Kasumi-1 (cell line): ENCODE data around the gene FBXO44.
A peak's percentile ranks its signal among the peaks of the same experiment; 100 is the strongest.
"Not testable (repeated sequence)": the region's sequence is repeated elsewhere in the genome, so short reads cannot be mapped to it uniquely, and the experiment has no call there.

Source experiments
- DNase-seq, 2 experiments: peaks; one replicate each; lab custom pipeline; 2025; lab: John Stamatoyannopoulos, UW

FBXO44 gene, protein sequence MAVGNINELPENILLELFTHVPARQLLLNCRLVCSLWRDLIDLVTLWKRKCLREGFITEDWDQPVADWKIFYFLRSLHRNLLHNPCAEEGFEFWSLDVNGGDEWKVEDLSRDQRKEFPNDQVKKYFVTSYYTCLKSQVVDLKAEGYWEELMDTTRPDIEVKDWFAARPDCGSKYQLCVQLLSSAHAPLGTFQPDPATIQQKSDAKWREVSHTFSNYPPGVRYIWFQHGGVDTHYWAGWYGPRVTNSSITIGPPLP

DNA sequence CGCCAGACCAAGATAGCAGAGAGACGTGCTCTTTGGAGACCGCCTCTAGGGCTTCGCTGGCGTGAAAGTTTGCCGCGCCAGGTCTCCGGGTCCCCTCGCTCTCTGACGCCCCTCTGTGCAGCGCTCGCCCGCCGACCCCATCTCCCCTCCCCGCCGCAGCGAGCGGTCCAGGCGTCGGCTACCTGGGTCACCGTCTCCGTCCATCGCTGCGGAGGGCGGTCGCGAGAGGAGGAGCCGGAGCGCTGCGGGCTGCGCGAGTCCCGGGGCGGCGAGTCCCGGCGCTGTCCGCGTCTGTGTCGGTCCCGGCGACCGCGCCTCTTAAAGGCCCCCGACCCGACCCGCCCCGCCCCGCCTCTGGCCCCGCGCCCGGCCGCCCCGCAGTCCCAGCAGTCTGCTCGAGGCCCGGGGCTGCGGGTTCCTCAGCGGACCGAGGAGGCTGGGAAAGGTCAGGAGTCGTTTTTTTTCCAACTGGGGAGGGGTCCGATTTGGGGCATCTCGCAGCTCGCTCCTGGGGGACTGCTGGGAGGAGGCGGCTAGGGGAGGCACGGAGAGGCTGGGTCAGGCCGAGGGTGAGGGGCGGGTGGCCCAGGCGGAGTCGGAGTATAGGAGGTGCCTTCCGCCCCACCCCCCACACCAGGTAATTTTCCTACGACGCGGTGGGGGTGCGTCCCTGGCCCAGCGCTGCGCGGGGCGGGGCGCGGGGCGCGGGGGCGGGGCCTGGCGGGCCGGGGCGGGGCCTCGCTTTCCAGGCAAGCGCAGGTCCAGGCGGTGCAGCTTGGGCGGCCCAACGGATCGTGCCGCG, at the start of gene FBXO44, which contains the start of gene FBXO2:
Gene FBXO44, plus strand, starts transcription at position 741 of the 802 bp plus-strand sequence. CDS start 959 bp downstream, outside the sequence.
Gene FBXO2, minus strand, starts transcription at position 293 of the 802 bp plus-strand sequence. Its CDS starts 89 bp downstream, at position 204.
- no peak for DNase-seq

DNA sequence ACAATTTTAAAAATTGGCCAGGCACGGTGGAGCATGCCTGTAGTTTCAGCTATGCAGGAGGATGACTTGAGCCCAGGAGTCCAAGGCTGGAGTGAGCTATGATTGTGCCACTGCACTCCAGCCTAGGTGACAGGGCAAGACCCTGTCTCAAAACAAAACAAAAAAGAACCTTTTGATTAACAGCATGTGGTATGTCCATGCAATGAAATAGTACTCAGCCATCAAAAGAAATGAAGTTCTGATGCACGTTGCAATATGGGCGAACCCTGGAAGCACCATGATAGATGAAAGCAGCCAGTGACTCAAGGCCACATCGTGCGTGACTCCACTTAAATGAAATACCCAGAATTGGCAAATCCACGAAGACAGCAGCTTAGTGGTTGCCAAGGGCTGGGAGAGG, 47.9 kb upstream of the FBXO44 start:
- DNase-seq, result no peak

DNA sequence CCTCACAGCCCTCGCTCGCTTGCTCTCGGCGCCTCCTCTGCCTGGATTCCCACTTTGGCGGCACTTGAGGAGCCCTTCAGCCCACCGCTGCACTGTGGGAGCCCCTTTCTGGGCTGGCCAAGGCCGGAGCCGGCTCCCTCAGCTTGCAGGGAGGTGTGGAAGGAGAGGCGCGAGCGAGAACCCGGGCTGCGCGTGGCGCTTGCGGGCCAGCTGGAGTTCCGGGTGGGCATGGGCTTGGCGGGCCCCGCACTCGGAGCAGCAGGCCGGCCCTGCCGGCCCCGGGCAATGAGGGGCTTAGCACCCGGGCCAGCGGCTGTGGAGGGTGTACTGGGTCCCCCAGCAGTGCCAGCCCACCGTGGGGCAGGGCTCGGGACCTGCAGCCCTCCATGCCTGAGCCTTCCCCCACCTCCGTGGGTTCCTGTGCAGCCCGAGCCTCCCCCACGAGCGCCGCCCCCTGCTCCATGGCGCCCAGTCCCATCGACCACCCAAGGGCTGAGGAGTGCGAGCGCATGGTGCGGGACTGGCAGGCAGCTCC, 46.0 kb upstream of the FBXO44 start:
- not testable (repeated sequence) for DNase-seq

DNA sequence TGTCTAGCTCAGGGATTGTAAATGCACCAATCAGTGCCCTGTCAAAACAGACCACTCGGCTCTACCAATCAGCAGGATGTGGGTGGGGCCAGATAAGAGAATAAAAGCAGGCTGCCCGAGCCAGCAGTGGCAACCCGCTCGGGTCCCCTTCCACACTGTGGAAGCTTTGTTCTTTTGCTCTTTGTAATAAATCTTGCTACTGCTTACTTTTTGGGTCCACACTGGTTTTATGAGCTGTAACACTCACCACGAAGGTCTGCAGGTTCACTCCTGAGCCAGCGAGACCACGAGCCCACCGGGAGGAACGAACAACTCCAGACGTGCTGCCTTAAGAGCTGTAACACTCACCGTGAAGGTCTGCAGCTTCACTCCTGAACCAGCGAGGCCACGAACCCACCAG, 45.3 kb upstream of the FBXO44 start:
- DNase-seq, result not testable (repeated sequence)

DNA sequence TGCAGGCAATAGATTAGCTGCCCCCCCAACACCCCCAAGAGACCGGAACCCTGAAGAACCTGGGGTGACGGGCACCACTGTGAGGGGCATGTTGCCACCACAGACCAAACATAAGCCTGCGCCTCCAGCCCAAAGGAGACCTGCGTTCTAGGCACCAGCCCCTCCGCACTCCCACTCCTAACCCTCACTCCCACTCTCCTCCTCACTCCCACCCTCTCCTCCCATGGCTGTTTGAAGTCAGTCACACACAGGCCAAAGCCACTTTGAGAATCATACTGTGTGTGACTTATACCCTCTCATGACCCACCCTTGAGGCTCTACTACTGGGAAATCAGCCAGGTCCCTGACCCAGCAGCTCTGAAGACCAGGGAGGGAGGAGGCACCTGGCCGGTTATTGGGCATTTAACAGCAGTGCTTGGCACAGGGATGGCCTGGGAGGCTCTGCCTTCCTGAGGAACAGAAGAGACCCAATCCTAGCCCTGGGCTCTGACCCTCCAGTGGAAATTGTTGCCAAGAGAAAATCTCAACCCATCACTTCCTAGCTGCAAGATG, 44.0 kb upstream of the FBXO44 start:
- no peak for DNase-seq

DNA sequence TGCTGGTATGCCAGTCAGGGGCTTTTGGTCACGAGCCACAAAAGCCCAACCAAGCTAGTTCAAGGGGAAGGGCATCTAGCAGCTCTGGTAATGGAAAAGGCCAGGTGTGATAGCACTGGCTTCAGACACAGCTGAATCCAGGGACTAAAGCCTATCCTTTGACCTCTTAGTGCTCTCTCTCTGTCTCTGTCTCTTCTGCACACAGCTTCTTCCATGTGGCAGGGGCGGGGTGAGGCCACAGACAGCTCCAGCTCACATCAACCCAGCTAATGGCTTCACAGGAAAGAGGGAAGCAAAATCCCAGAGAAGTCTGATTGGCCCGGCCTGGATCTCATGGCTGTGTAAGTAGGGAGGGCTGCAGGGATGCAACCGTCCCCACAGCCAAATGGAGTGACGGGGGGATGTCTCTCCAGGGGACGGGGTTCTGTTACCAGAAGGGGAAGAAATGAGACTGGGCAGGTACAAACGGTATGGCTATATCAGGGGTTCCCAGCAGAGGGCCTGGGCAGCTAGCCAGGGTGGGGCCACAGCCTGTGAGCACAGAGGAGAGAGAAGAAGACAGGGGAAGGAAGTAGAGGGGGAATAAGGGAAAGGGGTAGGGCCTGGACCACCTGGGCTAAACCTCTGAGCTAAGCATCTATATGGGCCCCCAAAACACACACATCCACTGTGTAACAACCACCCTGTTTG, 42.9 kb upstream of the FBXO44 start:
- no peak for DNase-seq

DNA sequence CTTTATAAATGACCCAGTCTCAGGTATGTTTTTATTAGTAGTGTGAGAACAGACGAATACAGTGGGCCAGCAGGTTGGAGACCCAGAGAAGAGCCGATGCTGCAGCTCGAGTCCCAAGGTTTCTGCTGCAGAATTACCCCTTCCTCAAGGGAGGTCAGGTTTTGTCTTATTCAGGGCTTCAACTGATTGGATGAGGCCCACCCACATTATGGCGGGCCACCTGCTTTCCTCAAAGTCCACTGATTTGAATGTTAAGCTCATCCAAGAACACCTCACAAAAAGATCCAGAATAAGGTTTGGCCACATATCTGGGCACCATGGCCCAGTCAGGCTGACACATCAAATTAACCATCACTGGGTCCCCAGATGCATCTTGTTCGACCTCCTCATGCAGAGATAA, 41.3 kb upstream of the FBXO44 start:
- no peak for DNase-seq

DNA sequence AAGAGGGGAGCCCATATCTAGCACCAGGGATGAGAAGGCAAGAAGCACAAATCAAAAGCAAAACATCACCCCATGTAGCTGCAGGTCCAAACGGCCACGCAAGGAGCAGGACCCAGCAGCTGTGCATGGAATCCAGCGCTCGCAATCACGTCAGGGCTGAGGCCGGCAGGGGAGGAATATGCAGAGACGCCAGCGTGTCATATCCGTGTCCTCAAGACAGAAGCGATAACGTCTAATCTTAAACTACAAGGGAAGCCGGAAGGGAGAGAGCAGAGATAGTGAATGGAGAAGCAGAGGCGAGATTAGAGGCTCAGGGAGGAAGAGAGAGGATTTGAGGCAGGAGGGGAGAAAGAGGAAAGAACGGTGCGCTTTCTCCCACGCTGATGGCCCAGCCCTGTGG, 39.6 kb upstream of the FBXO44 start:
- no peak for DNase-seq

DNA sequence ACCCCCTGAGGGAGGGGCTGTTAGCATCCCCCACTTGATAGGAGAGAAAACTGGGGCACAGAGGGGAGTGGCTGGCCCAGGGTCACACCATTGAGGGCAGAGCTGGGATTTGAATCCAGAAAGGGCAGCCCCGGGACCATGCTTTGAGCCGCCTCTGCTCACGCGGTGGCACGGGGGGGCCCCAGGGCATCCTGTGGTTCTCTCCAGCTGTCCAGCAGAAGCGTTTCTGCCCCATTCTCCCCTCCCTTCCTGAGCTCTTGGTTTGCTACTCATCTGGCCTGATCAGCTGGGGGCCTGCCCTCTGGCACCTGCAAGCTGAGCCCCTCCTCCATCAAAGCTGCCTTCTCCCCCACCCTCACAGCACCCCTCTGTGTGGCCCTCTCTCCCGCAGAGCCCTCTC, 37.9 kb upstream of the FBXO44 start:
- no peak for DNase-seq

DNA sequence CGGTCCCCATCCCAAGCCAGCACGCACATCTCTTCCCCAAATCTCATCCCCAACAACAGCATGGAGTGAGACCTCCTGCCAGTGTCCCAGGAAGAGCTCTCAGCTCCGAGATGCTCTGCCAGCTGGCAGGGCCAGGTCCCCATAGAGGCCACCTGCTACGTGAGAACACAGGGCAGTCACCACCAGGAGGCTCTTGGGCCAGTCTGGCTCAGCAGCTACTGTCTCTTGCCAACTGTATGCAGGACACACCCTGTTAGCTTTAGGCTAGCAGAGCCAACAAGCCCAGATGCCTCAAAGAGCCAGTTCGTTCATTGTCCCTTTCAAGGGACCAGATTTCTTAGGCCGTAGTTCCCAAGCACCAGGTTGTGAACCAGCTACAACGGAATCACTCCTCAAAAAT, 37.4 kb upstream of the FBXO44 start:
- no peak for DNase-seq

DNA sequence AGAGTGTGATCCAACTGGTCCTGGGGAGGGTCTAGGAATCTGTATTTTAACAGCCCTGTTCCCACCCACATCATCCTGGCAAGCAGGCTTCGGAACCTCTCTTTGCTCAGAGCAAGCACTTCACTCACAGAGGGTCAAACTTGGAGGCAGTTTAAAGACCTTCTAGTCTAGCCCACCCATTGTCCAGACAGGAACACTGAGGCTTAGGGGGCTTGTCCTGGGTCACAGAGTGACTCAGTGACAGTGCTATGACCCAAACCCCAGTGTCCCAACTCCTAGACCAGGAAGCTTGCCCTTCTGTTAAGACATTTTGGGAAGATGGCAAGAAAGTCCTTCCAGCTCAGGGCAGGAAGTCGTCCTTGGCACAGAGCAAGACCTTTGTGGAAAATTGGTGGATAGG, 36.9 kb upstream of the FBXO44 start:
- DNase-seq, result no peak

DNA sequence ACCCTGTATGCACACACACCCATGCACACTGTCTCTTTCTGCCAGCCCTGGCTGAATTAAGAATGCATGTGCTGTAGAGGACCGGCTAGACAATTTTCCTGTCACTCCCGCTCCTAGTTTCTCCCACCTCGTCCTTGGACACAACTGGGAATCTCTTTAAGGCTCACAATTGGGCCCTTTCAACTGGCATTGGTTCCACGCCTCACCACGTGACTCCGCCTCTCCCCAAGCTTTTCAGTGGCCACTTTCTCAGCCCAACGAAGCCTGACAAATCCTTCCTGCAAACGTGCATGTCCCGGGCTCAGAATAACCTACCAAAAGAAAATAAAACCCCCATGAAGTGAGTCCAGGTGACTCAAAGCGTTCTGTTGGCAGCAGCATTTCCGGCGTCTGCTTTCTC, 34.3 kb upstream of the FBXO44 start:
- no peak for DNase-seq

DNA sequence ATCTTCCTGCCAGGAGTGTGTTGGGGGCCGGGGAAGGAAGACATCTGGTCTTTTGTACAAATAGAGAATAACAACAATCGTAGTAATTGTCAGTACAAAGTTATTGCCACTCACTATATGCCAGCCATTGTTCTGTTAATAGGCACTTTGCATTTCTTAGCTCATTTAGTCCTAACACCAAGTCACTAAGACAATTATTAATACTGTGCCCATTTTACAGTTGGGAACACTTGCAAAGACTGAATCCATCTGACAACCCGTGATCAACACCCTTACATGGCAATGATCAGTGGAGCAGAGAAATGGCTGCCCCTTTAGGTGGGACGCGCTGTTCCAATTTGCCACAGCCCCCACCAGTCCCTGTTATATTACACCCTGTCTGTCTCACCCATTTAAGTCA, 33.8 kb upstream of the FBXO44 start:
- DNase-seq, result no peak

DNA sequence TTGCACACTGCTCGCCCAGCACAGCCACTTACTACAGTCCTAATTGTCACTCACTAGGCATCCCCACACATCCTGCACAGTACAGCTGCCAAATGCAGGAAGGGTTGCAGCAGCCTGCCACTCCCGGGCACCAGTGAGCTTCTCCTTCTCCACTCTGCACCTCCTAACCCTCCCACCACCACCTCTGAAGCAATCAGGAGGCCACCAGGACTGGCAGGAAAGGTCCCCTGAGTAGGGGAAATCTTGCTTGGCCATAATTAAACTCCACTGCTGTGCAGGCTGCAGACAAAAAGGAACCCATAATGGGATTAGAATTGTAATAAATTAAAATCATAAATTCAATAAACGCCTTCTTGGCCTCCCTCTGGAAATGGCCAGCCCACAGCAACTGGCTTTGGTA, 32.3 kb upstream of the FBXO44 start:
- DNase-seq, result peak; percentile 27 to 32

DNA sequence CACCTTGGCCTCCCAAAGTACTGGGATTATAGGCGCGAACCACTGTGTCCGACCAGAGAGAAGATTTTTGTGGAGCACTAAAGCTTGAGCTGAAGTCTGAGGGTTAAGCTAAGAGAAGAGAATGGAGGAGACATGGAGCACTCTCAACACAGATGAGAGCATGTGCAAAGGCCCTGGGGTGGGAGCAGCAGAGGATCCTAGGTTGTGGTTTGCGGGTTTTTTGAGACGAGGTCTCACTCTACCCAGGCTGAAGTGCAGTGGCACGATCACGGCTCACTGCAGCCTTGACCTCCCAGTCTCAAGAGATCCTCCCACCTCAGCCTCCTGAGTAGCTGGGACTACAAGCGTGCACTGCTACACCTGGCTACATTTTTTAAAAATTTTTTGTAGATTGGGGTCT, 31.0 kb upstream of the FBXO44 start:
- DNase-seq, result no peak

DNA sequence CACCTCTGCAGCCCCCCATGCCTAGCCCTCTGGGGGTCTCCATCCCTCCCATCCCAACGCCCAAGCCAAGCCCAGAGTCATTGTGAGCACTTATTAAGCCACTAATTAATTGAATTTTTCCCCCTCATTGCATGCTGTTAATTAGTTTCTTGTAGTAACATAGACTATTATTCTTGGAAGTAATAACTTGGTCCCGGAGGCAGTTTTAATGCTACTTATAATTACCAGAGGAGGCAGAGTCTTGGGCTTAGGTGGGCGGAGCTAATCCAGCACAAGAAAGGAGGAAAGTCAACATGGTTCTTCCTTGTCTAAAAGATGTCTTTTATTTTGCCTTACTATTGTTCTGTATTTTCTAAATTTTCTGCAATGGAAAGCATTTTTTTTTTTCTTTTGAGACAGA, 28.1 kb upstream of the FBXO44 start:
- no peak for DNase-seq

DNA sequence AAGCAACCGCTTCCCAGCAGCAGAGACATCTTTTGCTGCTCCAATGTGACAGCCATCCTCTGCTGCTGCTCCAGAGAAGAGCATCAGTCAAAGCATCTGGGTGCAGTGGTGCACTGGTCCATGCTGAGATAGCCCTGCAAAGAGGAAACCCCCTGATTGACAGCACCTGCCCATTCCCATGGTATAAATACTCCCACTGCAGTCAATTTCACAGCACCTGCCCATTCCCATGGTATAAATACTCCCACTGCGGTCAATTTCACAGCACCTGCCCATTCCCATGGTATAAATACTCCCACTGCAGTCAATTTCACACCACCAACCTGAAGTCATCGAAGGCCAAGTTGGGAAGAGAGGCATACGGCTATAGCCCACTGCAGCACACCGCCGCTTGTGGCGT, 25.9 kb upstream of the FBXO44 start:
- no peak for DNase-seq

DNA sequence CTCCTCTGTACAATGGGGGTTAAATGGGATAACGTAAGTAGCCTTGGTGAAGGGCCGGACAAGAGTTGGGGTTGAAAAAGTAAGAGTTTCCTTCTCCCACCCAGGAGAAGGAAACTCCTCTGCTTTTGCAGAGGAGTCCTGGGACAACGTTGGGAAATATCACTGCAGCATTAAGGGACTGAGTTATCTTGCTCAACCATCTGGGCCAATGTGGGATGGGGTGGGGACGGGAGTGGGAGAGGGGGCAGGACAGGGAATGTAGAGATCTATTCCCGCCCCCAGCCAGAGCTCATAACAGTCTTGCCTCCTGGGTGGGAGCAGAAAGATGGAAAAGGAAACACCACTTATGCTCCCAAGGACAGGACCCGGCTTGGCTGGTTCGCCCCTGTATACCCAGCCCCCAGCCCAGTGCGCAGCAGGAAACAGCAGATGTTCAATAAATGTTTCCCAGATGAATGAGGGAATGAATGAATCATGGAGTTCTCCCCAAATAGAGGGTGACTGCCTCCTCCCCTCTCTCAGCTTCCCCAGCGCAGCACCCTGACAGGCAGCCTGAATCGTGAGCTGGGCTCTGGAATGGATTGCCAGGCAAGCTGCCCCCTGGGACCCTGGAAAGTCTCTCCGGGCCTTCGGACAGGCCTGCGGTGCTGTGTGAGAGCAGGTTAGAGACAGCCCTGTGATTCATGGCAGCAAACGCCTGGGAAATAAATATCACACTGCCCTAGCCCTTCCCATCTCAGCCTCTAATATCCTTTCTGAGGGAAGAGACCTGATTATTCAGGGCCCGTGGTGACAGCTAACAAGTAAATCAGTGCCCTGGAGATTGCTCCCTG, 25.3 kb upstream of the FBXO44 start:
- DNase-seq, result no peak

DNA sequence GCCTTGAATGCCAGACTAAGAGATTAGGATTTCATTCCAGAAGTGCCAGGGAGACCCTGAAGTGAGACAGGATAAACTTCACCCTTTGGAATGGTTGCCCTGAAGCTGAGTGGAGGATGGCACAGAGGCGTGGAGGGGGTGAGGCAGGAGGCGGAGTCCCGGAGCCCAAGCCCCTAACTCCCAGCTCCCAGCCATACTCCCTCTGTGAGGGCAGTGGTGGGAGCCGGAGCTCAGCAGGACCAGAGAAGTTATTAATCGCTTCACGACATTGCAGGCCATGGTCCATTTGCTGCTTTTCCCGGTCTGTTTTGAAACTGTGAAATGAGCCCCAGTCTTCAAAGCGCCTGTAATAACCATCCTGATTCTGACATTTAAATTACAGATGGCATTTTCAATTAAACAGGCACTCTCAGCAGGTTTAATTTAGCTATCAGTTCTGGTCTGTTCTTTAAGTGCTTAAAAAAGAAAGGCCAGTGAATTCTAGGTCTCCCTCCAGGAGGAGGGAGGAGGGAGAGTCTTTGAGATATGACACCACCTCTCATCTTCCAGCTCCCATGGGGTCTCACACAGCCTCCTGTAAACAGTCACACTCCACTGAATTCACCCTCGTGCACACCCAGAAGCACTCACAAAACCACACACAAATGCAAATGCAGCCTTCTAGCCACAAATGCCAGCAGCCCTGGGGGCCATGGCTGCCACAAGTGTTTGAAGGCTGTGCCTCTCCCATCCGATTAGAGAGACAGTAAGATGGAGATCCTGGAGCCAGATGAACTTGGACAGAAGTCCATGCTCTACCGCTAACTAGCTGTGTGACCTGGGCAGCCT, 20.1 kb upstream of the FBXO44 start:
- DNase-seq, result no peak

DNA sequence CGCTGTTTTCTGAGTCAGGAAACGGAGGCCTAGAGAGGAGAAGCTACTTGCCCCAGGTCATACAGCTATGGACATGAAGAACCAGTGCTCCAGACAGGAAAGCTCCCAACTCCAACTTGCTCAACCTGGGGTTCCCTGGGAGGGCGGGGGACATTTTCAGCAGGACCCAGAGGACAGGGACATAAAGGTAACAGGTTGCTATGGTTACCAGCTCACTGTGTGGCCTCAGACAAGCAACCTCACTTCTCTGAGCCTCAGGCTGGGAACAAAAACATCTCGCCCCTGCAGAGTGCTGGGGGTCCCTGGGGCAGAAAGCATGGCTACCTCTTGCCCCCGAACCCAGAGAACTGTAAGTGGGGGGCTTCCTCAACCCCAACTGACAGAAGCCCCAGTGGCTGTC, 16.6 kb upstream of the FBXO44 start:
- DNase-seq, result no peak

DNA sequence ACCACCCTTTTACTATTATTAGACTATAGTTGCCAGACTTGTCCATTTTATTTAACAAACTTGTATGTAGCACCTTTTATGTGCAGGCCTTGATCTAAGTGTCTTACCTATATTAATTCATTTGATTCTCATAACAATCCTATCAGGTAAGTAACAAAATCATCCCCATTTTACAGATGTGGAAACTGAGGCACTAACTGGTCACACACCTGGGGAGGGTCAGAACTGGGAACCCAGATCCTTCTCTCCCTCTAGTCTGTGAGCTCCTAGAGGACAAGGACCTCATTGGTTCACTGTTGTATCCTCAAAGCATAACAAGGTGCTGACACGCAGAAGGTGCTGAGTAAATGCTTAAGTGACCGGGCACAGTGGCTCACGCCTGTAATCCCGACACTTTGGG, 15.3 kb upstream of the FBXO44 start:
- no peak for DNase-seq
